GM12864 (cell line): Measurements from ENCODE around the gene PFKM.

Source experiments
- DNase-seq: peaks from one replicate; pipeline ENCODE4 v3.0.0-alpha.2; 2011; ENCODE audit warnings: low read depth
- H3K4me3 ChIP-seq: 2 replicates; pipeline ENCODE4 v1.5.1; 2011; ENCODE audit warnings: mild to moderate bottlenecking, low read depth, low read length, control low read depth
- CTCF ChIP-seq: IDR thresholded peaks from 2 replicates; pipeline ENCODE4 v1.5.1; 2011; ENCODE audit warnings: low read depth, mild to moderate bottlenecking, moderate library complexity, low read length, control low read depth, inconsistent platforms; ENCODE audit errors: missing control alignments

PFKM gene

GRCh38 chr12:48194799-48195201 is 75.6 kb downstream of the PFKM start:
- TF ChIP-seq CTCF = no peak
- no peak for DNase-seq
- no peak overlapping the region for H3K4me3 ChIP-seq
